IMR-90 (cell line): Measurements from ENCODE around the gene TMEM263. TPM values are rescaled to one million over a fixed set of nuclear protein-coding genes. Genes with fewer than 3 reads are reported as not detected.

Experiments
- ATAC-seq: fragments of 200-7000 bp; cut with Tn5 transposase; 2 replicates; pipeline ENCODE4 v1.9.1; 2020; ENCODE audit warnings: low read depth, mild to moderate bottlenecking, moderate library complexity
- BruUV-seq: library from RNA; stranded (reverse); fragments of 400-500 nt; replicated peaks from 2 replicates; lab custom pipeline; 2021; lab: Mats Ljungman, UMichigan
- CTCF ChIA-PET: fragments of 300-600 bp; formaldehyde crosslinking; extraction: SDS; loops from one replicate; lab custom pipeline; 2021; ENCODE audit warnings: antibody characterized with exemption; lab: Yijun Ruan, JAX
- POLR2A ChIA-PET: fragments of 300-600 bp; sonication (Branson Sonifier 250); formaldehyde crosslinking; loops from one replicate; lab custom pipeline; 2022; ENCODE audit warnings: antibody characterized with exemption; ENCODE audit not compliant: unreplicated experiment; lab: Charles Lee
- DNase-seq: peaks from one replicate; pipeline ENCODE4 v3.0.0; 2013
- H2AFZ ChIP-seq: replicated peaks from 2 replicates; pipeline ENCODE3; 2013; ENCODE audit warnings: low read length, mild to moderate bottlenecking; ENCODE audit not compliant: poor library complexity
- H2AK5ac ChIP-seq: 2 replicates; pipeline ENCODE4 v1.6.1; 2013; ENCODE audit warnings: low read depth, low read length, inconsistent platforms
- H2AK9ac ChIP-seq: replicated peaks from 2 replicates; pipeline ENCODE3; 2013; ENCODE audit warnings: mild to moderate bottlenecking, low read depth, low read length, moderate library complexity; ENCODE audit not compliant: poor library complexity
- H2BK120ac ChIP-seq: 2 replicates; pipeline ENCODE4 v1.6.1; 2013; ENCODE audit warnings: low read depth, low read length, inconsistent platforms
- H2BK15ac ChIP-seq: 3 replicates; pipeline ENCODE4 v1.6.1; 2013; ENCODE audit warnings: low read depth, low read length, inconsistent platforms
- H2BK20ac ChIP-seq: 2 replicates; pipeline ENCODE4 v1.6.1; 2013; ENCODE audit warnings: low read depth, mild to moderate bottlenecking, inconsistent platforms, low read length, moderate library complexity
- H2BK5ac ChIP-seq: 2 replicates; pipeline ENCODE4 v1.6.1; 2013; ENCODE audit warnings: mild to moderate bottlenecking, low read depth, low read length, inconsistent platforms; ENCODE audit not compliant: poor library complexity, severe bottlenecking
- H3K14ac ChIP-seq: replicated peaks from 2 replicates; pipeline ENCODE4 v1.6.1; 2013; ENCODE audit warnings: low read depth, low read length, inconsistent platforms
- H3K18ac ChIP-seq: 2 replicates; pipeline ENCODE4 v1.6.1; 2013; ENCODE audit warnings: low read depth, low read length, control low read depth
- H3K23ac ChIP-seq: 2 replicates; pipeline ENCODE4 v1.6.1; 2013; ENCODE audit warnings: low read depth, low read length, inconsistent platforms
- H3K27ac ChIP-seq: 2 replicates; pipeline ENCODE4 v1.5.1; 2013; ENCODE audit warnings: mild to moderate bottlenecking, control low read depth, low read length; ENCODE audit not compliant: insufficient read depth
- H3K27me3 ChIP-seq: 2 replicates; pipeline ENCODE4 v1.6.1; 2013; ENCODE audit warnings: low read length; ENCODE audit not compliant: control insufficient read depth, insufficient read depth
- H3K36me3 ChIP-seq: 2 replicates; pipeline ENCODE4 v1.6.1; 2013; ENCODE audit warnings: low read length, mixed read lengths; ENCODE audit not compliant: control insufficient read depth, insufficient read depth
- H3K4ac ChIP-seq: 2 replicates; pipeline ENCODE4 v1.6.1; 2013; ENCODE audit warnings: low read depth, low read length, inconsistent platforms
- H3K4me1 ChIP-seq: 2 replicates; pipeline ENCODE4 v1.6.1; 2013; ENCODE audit warnings: low read length, mixed read lengths; ENCODE audit not compliant: control insufficient read depth, insufficient read depth
- H3K4me2 ChIP-seq: 2 replicates; pipeline ENCODE4 v1.6.1; 2013; ENCODE audit warnings: low read depth, mild to moderate bottlenecking, control low read depth, low read length, moderate library complexity
- H3K4me3 ChIP-seq: 2 replicates; pipeline ENCODE4 v1.5.1; 2013; ENCODE audit warnings: low read depth, mild to moderate bottlenecking, control low read depth, low read length, moderate library complexity; ENCODE audit not compliant: insufficient read depth
- H3K56ac ChIP-seq: 2 replicates; pipeline ENCODE4 v1.6.1; 2013; ENCODE audit warnings: low read length, inconsistent platforms; ENCODE audit not compliant: insufficient read depth; ENCODE audit errors: extremely low read depth
- H3K79me1 ChIP-seq, 2 experiments: 2 replicates each; pipeline ENCODE4 v1.6.1; 2013; ENCODE audit warnings: low read length in 2 of 2, inconsistent platforms in 1 of 2, low read depth in 1 of 2
- H3K9ac ChIP-seq: 2 replicates; pipeline ENCODE4 v1.6.1; 2013; ENCODE audit warnings: low read depth, low read length, control low read depth
- H3K9me1 ChIP-seq: 2 replicates; pipeline ENCODE4 v1.6.1; 2013; ENCODE audit warnings: low read length, inconsistent platforms; ENCODE audit not compliant: insufficient read depth
- H3K9me3 ChIP-seq: 2 replicates; pipeline ENCODE4 v1.6.1; 2013; ENCODE audit warnings: low read length; ENCODE audit not compliant: control insufficient read depth, insufficient read depth
- H4K20me1 ChIP-seq: 2 replicates; pipeline ENCODE4 v1.6.1; 2013; ENCODE audit warnings: low read length, inconsistent platforms; ENCODE audit not compliant: insufficient read depth
- H4K5ac ChIP-seq: 2 replicates; pipeline ENCODE4 v1.6.1; 2013; ENCODE audit warnings: mild to moderate bottlenecking, low read depth, low read length, control low read depth
- H4K8ac ChIP-seq, 2 experiments: 2 replicates each; pipeline ENCODE4 v1.6.1; 2013; ENCODE audit warnings: low read depth in 2 of 2, low read length in 2 of 2, control low read depth in 1 of 2, inconsistent platforms in 1 of 2
- H4K91ac ChIP-seq: 2 replicates; pipeline ENCODE4 v1.6.1; 2013; ENCODE audit warnings: low read depth, low read length, inconsistent platforms; ENCODE audit not compliant: insufficient read depth
- BHLHE40 ChIP-seq: fragments of 150-350 bp; IDR thresholded peaks from 2 replicates; pipeline ENCODE4 v1.6.1; 2016; ENCODE audit warnings: mild to moderate bottlenecking, low read depth, low read length
- CEBPB ChIP-seq: IDR thresholded peaks from 2 replicates; pipeline ENCODE4 v1.6.1; 2012; ENCODE audit warnings: low read depth, low read length, improper control_type of control experiment
- CHD1 ChIP-seq: IDR thresholded peaks from 2 replicates; pipeline ENCODE4 v1.6.1; 2012; ENCODE audit warnings: low read depth, low read length, improper control_type of control experiment
- FOS ChIP-seq: fragments of 150-350 bp; IDR thresholded peaks from 2 replicates; pipeline ENCODE4 v1.6.1; 2016; ENCODE audit warnings: low read depth, low read length
- MAFK ChIP-seq: IDR thresholded peaks from 2 replicates; pipeline ENCODE4 v1.6.1; 2012; ENCODE audit warnings: low read depth, low read length, improper control_type of control experiment
- MAZ ChIP-seq: IDR thresholded peaks from 2 replicates; pipeline ENCODE4 v1.6.1; 2012; ENCODE audit warnings: low read depth, mild to moderate bottlenecking, low read length, improper control_type of control experiment, moderate library complexity, borderline replicate concordance
- MXI1 ChIP-seq: IDR thresholded peaks from 2 replicates; pipeline ENCODE4 v1.6.1; 2012; ENCODE audit warnings: low read depth, mild to moderate bottlenecking, low read length, moderate library complexity, borderline replicate concordance
- NFE2L2 ChIP-seq: fragments of 150-350 bp; IDR thresholded peaks from 2 replicates; pipeline ENCODE4 v1.6.1; 2016; ENCODE audit warnings: low read depth, mild to moderate bottlenecking, low read length
- POLR2A ChIP-seq: IDR thresholded peaks from 2 replicates; pipeline ENCODE4 v1.6.1; 2012; ENCODE audit warnings: mild to moderate bottlenecking, low read depth, low read length
- RAD21 ChIP-seq: IDR thresholded peaks from 2 replicates; pipeline ENCODE4 v1.6.1; 2012; ENCODE audit warnings: low read length, improper control_type of control experiment
- RCOR1 ChIP-seq: IDR thresholded peaks from 2 replicates; pipeline ENCODE4 v1.6.1; 2012; ENCODE audit warnings: mild to moderate bottlenecking, low read length, improper control_type of control experiment; ENCODE audit not compliant: insufficient replicate concordance
- SMC3 ChIP-seq: fragments of 150-350 bp; IDR thresholded peaks from 2 replicates; pipeline ENCODE4 v1.6.1; 2016; ENCODE audit warnings: low read depth, mild to moderate bottlenecking, antibody characterized with exemption, low read length, moderate library complexity
- dilution Hi-C: fragments of 300-500 bp; cut with HindIII; formaldehyde crosslinking; loops from one replicate; pipeline ENCODE4 v1.14.3; 2018; ENCODE audit warnings: low sequenced_read_pairs; ENCODE audit not compliant: unreplicated experiment
- in situ Hi-C: fragments of 300-500 bp; cut with MboI; formaldehyde crosslinking; loops from 3 replicates; pipeline ENCODE4 v1.14.3; 2019; ENCODE audit warnings: low sequenced_read_pairs, inconsistent platforms, mixed read lengths
- intact Hi-C: fragments of 100-400 bp; cut with micrococcal nuclease; formaldehyde crosslinking; loops from 2 replicates; pipeline ENCODE4 v1.10.0; 2022
- polyA plus RNA-seq, 3 experiments: library from polyadenylated mRNA; depleted of rRNA; stranded (reverse); fragments of >200 nt; gene quantifications; 2 replicates each; pipeline ENCODE4 v1.2.3, GENCODE V29; 2012; ENCODE audit warnings: low replicate concordance in 1 of 3
- total RNA-seq: library from RNA; depleted of rRNA; stranded (reverse); fragments of >200 nt; gene quantifications from 2 replicates; pipeline ENCODE4 v1.2.3, GENCODE V29; 2012
- TF ChIP-seq, protein P1 (sequence below): conservative IDR thresholded peaks from 2 replicates; pipeline ENCODE4 v1.5.1; 2012; ENCODE audit warnings: mild to moderate bottlenecking, low read depth, low read length, improper control_type of control experiment
- TF ChIP-seq, protein P2 (sequence below): fragments of 150-350 bp; IDR thresholded peaks from 2 replicates; pipeline ENCODE4 v1.6.1; 2016; ENCODE audit warnings: low read depth, mild to moderate bottlenecking, low read length, moderate library complexity, borderline replicate concordance

Gene TMEM263
- total and polyA plus RNA-seq, 2 of the 4 experiments (the other 2 are of a cell fraction): 47.9 to 99.7 TPM

DNA sequence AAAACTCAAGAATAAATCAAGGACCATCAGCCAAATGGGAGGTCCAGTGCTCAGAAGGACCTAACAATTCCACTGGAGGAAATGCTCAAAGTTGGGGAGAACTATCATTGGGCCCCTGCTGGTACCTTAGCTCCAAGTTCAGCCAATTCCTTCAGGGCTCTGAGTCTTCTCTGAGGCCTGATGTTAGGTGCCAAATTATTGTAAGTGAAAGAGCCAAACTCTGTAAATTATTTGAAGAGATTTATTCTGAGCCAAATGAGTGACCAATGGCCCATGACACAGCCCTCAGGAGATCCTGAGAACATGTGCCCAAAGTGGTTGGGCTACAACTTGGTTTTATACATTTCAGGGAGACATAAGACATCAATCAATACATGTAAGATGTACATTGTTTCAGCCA is 8.2 kb upstream of the TMEM263 start:
- dilution Hi-C loops: no loop called here
- POLR2A ChIA-PET: no interaction called here

More for the DNA sequence above, 8.2 kb upstream of the TMEM263 start:
- BruUV-seq: no TSS peak
- in situ Hi-C loops (no loop called here), intact Hi-C loops (no loop called here)
- CTCF ChIA-PET: no interaction called here
- no peak overlapping the region for H4K5ac ChIP-seq
- no peak overlapping the region for H3K4me2 ChIP-seq
- ATAC-seq (no peak), DNase-seq (no peak)
- no peak overlapping the region for H2AFZ ChIP-seq
- H4K20me1 ChIP-seq: no peaks in the 10 kb centered on the region
- no peak overlapping the region for H2BK5ac ChIP-seq
- no peak overlapping the region for H4K8ac ChIP-seq
- no peak overlapping the region for H2BK15ac ChIP-seq
- no peak for TF ChIP-seq MAZ
- no peak for TF ChIP-seq MAFK
- no peak for TF ChIP-seq BHLHE40
- TF ChIP-seq SMC3: no peak
- no peak for TF ChIP-seq RAD21
- TF ChIP-seq, protein P1, sequence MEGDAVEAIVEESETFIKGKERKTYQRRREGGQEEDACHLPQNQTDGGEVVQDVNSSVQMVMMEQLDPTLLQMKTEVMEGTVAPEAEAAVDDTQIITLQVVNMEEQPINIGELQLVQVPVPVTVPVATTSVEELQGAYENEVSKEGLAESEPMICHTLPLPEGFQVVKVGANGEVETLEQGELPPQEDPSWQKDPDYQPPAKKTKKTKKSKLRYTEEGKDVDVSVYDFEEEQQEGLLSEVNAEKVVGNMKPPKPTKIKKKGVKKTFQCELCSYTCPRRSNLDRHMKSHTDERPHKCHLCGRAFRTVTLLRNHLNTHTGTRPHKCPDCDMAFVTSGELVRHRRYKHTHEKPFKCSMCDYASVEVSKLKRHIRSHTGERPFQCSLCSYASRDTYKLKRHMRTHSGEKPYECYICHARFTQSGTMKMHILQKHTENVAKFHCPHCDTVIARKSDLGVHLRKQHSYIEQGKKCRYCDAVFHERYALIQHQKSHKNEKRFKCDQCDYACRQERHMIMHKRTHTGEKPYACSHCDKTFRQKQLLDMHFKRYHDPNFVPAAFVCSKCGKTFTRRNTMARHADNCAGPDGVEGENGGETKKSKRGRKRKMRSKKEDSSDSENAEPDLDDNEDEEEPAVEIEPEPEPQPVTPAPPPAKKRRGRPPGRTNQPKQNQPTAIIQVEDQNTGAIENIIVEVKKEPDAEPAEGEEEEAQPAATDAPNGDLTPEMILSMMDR: no peak
- no peak for TF ChIP-seq NFE2L2
- no peak for TF ChIP-seq RCOR1
- TF ChIP-seq CHD1: no peak
- TF ChIP-seq CEBPB: no peak
- TF ChIP-seq FOS: no peak
- no peak for TF ChIP-seq POLR2A
- TF ChIP-seq, protein P2, sequence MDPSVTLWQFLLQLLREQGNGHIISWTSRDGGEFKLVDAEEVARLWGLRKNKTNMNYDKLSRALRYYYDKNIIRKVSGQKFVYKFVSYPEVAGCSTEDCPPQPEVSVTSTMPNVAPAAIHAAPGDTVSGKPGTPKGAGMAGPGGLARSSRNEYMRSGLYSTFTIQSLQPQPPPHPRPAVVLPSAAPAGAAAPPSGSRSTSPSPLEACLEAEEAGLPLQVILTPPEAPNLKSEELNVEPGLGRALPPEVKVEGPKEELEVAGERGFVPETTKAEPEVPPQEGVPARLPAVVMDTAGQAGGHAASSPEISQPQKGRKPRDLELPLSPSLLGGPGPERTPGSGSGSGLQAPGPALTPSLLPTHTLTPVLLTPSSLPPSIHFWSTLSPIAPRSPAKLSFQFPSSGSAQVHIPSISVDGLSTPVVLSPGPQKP: no peak
- no peak for TF ChIP-seq MXI1
- no peak overlapping the region for H3K27ac ChIP-seq
- H3K23ac ChIP-seq: no peak overlapping the region
- H3K4me1 ChIP-seq: no peaks in the 10 kb centered on the region
- H3K18ac ChIP-seq: no peak overlapping the region
- no peaks in the 10 kb centered on the region for H3K36me3 ChIP-seq
- H2AK9ac ChIP-seq: no peak overlapping the region
- no peak overlapping the region for H3K9ac ChIP-seq
- no peaks in the 10 kb centered on the region for H3K79me1 ChIP-seq
- no peak overlapping the region for H2BK120ac ChIP-seq
- H3K9me1 ChIP-seq: no peaks in the 10 kb centered on the region
- no peak overlapping the region for H2BK20ac ChIP-seq
- H2AK5ac ChIP-seq: no peak overlapping the region
- no peak overlapping the region for H4K91ac ChIP-seq
- no peak overlapping the region for H3K4me3 ChIP-seq
- no peak overlapping the region for H3K56ac ChIP-seq
- no peaks in the 10 kb centered on the region; the same call in 1 of the 2 replicates for H3K9me3 ChIP-seq
- H3K4ac ChIP-seq: no peak overlapping the region
- no peak overlapping the region for H3K14ac ChIP-seq
- H3K27me3 ChIP-seq: no peaks in the 10 kb centered on the region
